Fibroblast of mammary gland (primary cell): ENCODE results near the gene CATSPER3.

Experiments
- DNase-seq: peaks from one replicate; pipeline ENCODE4 v3.0.0-alpha.2; 2010; ENCODE audit warnings: low read depth
- H3K4me3 ChIP-seq: 2 replicates; pipeline ENCODE4 v1.5.1; 2011; ENCODE audit warnings: low read depth, mild to moderate bottlenecking, low read length, moderate library complexity; ENCODE audit not compliant: control insufficient read depth
- TF ChIP-seq, protein P1 (sequence below): conservative IDR thresholded peaks from 2 replicates; pipeline ENCODE4 v1.5.1; 2011; ENCODE audit warnings: low read depth, low read length, inconsistent platforms; ENCODE audit not compliant: control insufficient read depth, insufficient read depth

CATSPER3 gene

DNA sequence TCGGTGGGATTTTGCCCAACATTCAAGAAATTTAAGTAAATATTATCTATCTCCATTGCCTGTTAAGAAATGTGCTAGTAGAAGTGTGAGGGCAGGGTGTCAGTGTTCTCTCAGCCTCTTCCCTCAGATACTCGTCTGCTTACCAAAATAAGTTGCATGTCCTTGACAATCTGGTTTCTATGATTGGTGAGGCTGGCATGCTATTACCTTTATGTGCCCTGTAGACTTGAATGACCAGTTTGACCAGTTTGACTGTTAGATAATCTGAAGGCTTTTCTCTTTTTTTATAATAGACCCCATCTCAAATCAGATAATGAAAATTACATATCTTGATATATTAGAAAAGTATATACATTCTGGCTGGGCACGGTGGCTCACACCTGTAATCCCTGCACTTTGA lies 348 bp downstream of the CATSPER3 start:
- TF ChIP-seq, protein P1, sequence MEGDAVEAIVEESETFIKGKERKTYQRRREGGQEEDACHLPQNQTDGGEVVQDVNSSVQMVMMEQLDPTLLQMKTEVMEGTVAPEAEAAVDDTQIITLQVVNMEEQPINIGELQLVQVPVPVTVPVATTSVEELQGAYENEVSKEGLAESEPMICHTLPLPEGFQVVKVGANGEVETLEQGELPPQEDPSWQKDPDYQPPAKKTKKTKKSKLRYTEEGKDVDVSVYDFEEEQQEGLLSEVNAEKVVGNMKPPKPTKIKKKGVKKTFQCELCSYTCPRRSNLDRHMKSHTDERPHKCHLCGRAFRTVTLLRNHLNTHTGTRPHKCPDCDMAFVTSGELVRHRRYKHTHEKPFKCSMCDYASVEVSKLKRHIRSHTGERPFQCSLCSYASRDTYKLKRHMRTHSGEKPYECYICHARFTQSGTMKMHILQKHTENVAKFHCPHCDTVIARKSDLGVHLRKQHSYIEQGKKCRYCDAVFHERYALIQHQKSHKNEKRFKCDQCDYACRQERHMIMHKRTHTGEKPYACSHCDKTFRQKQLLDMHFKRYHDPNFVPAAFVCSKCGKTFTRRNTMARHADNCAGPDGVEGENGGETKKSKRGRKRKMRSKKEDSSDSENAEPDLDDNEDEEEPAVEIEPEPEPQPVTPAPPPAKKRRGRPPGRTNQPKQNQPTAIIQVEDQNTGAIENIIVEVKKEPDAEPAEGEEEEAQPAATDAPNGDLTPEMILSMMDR: no peak
- H3K4me3 ChIP-seq: no peak overlapping the region
- DNase-seq: no peak

DNA sequence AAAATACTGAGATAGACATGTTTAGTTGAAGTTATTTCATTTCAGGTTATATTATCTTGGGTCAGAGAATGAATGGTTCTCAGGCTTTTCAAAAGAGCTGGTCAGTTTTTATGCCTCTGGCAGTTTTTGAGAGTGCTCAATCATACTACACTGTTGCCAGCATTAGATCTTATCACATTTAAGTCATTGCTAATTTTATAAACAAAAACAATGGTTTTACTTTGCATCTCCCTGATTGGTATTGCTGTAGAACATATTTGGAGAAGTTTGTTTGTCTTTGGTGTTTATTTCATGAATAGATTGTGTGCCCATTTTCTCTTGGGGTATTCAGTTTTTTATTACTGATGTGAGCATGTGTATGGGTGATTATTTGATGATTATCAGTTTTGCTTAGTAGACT lies 1.5 kb downstream of the CATSPER3 start:
- no peak for DNase-seq
- H3K4me3 ChIP-seq: no peak overlapping the region
- TF ChIP-seq, protein P1: no peak

DNA sequence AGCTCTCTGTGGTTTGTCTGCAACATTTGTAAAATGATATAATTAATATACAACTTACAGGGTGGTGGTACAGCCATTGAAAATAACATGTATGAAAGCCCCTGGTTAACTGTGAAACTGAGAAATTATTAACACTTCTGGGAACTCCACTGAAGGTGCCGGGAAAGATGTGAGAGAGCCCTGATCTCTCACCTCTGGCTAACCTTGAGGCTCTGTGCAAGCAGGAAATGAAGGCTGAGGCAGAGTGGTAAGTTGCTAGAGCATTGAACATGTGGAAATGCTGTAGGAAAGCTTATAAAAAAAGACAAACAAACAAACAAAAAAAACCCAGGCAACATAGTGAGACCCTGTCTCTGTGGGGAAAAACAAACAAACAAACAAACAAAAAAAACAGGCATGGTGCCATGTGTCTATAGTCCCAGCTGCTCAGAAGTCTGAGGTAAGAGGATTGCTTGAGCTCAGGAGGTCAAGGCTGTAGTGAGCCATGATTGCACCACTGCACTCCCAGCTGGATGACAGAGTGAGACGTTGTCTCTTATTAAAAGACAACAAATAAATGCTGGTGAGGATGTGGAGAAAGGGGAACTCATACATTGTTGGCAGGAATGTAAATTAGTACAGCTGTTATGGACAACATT lies 7.5 kb downstream of the CATSPER3 start:
- TF ChIP-seq, protein P1: no peak
- no peak overlapping the region for H3K4me3 ChIP-seq
- DNase-seq: peak; percentile 48

DNA sequence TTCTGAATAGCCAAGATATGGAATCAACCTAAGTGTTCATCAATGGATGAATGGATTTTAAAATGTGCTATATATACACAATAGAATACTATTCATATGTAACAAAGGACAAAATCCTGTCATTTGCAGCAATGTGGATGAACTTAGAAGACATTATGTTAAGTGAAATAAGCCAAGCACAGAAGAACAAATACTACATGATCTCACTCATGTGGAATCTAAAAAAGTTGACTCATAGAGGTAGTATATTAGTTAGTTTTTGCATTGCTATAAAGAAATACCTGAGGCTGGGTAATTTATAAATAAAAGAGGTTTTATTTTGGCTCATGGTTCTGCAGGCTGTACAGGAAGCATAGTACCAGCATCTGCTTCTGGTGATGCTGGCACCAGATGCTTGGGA lies 8.1 kb downstream of the CATSPER3 start:
- no peak for DNase-seq
- TF ChIP-seq, protein P1: no peak
- no peak overlapping the region for H3K4me3 ChIP-seq

DNA sequence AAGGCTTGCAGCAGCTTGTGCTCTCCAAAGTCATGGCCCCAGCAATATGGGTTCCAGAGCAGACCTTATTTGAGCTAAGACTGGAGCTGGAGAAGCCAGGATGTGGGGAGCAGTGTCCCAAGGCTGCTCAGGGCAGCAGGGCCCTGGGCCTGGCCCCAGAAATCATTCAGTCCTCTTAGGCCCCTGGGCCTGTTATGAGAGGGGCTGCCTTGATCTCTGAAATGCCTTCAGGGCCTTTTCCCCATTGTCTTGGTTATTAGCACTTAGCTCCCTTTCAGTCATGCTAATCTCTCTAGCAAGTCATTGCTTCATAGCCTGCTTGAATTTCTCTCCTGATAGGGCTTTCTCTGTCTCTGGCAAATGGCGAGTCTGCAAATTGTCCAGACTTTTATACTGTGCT lies 9.1 kb downstream of the CATSPER3 start:
- TF ChIP-seq, protein P1: no peak
- no peak for DNase-seq
- no peak overlapping the region for H3K4me3 ChIP-seq

DNA sequence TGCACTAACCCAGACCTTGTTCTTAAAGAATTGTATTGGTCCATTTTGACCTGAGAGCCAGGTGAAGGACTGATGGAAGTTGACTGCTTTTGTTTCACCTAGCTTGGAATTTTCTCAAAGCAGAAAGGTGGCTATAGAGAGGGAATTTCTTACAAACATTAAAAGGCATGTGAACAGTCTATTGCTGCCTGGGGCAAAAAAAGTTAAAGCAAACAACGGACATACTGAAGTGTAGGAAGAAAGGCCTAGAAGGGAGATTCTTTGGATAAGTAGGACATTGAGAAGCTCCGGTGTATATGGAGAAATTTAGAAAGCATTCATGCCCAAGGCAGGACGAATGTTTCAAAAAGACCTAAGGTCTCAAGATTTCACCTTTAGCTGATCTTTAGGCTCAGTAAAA lies 11.7 kb downstream of the CATSPER3 start:
- no peak overlapping the region for H3K4me3 ChIP-seq
- TF ChIP-seq, protein P1: no peak
- DNase-seq: no peak

DNA sequence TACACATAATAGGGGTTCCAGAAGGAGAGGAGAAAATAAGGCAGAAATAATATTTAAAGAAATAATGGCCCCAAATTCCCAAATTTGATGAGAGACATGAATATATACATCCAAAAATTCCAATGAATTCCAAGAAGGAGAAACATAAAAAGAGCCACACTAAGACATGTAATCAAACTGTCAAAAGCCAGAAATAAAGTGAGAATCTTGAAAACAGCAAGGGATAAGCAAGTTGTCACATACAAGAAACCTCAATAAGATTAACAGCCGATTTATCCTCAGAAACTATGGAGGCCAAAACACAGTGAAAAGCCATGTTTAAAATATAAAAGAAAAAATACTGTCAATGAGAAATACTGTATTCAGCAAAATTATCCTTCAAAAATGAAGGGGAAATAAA lies 14.5 kb downstream of the CATSPER3 start:
- TF ChIP-seq, protein P1: no peak
- H3K4me3 ChIP-seq: no peak overlapping the region
- peak; percentile 2 for DNase-seq
